NCI-H1092 treated with DMSO at 0.1 percent for 48 hours (cell line): Measurements from ENCODE around the gene PARP14.
"Not testable (repeated sequence)": the region's sequence is repeated elsewhere in the genome, so short reads cannot be mapped to it uniquely, and the experiment has no call there.

Source experiments
- DNase-seq: peaks from one replicate; lab custom pipeline; 2025; lab: John Stamatoyannopoulos, UW

PARP14 gene

GRCh38 chr3:122677216-122677615 is 3.4 kb upstream of the PARP14 start:
- DNase-seq, result no peak

GRCh38 chr3:122678506-122678905 is 2.1 kb upstream of the PARP14 start:
- DNase-seq, result no peak

GRCh38 chr3:122679085-122679881 is 1.4 kb upstream of the PARP14 start:
- DNase-seq, result peak; percentile 69

- DNase-seq, result peak; percentile 22
Observed at GRCh38 chr3:122679882-122680474, 661 bp upstream of the PARP14 start.

- DNase-seq, result no peak
Observed at GRCh38 chr3:122681284-122681973, 790 bp downstream of the PARP14 start.

GRCh38 chr3:122681974-122682409 is 1.4 kb downstream of the PARP14 start:
- DNase-seq, result no peak

GRCh38 chr3:122682778-122683411 is 2.3 kb downstream of the PARP14 start:
- not testable (repeated sequence) for DNase-seq

- no peak for DNase-seq
Observed at GRCh38 chr3:122687298-122687697, 6.7 kb downstream of the PARP14 start.

- DNase-seq, result no peak
Observed at GRCh38 chr3:122688996-122689395, 8.4 kb downstream of the PARP14 start.

- no peak for DNase-seq
Observed at GRCh38 chr3:122689587-122689986, 8.9 kb downstream of the PARP14 start.

- DNase-seq, result no peak
Observed at GRCh38 chr3:122690096-122690495, 9.5 kb downstream of the PARP14 start.

GRCh38 chr3:122691195-122691594 is 10.6 kb downstream of the PARP14 start:
- DNase-seq, result no peak

GRCh38 chr3:122692674-122693073 is 12.0 kb downstream of the PARP14 start:
- DNase-seq, result no peak

GRCh38 chr3:122694966-122695365 is 14.3 kb downstream of the PARP14 start:
- no peak for DNase-seq

- no peak for DNase-seq
Observed at GRCh38 chr3:122695927-122696561, 15.4 kb downstream of the PARP14 start.

- no peak for DNase-seq
Observed at GRCh38 chr3:122697952-122698620, 17.4 kb downstream of the PARP14 start.

- no peak for DNase-seq
Observed at GRCh38 chr3:122700193-122700592, 19.6 kb downstream of the PARP14 start.

GRCh38 chr3:122705379-122705778 is 24.7 kb downstream of the PARP14 start:
- DNase-seq, result no peak

- not testable (repeated sequence) for DNase-seq
Observed at GRCh38 chr3:122710616-122711251, 30.1 kb downstream of the PARP14 start.

GRCh38 chr3:122714273-122714672 is 33.6 kb downstream of the PARP14 start:
- DNase-seq, result no peak

- DNase-seq, result no peak
Observed at GRCh38 chr3:122716667-122717066, 36.0 kb downstream of the PARP14 start.
